Psoas muscle (tissue), 8 donors: ENCODE measurements around the gene TESK2. TPM values are rescaled to one million over a fixed set of nuclear protein-coding genes. Genes with fewer than 3 reads are reported as not detected.
A peak's percentile ranks its signal among the peaks of the same experiment; 100 is the strongest.
"Not testable (repeated sequence)": the region's sequence is repeated elsewhere in the genome, so short reads cannot be mapped to it uniquely, and the experiment has no call there.

Experiments
- ATAC-seq, 4 donors: fragments of 200-7000 bp; cut with Tn5 transposase; one replicate each; pipeline ENCODE4 v1.9.1; 2020; ENCODE audit warnings: moderate library complexity in 3 of 4, mild to moderate bottlenecking in 2 of 4
- DNase-seq, 2 donors: peaks; one replicate each; pipeline ENCODE4 v3.0.0-alpha.2; 2020
- H3K27ac ChIP-seq: fragments of 200-600 bp; one replicate; pipeline ENCODE4 v1.8.0; 2022
- H3K27me3 ChIP-seq, 3 donors: fragments of 200-600 bp in 1 of 3; one replicate each; pipeline versions ENCODE4 v1.6.1 to v1.8.0; 2013 to 2022; ENCODE audit warnings: low read length in 2 of 3, mild to moderate bottlenecking in 2 of 3, moderate library complexity in 1 of 3; ENCODE audit not compliant: insufficient read depth in 3 of 3
- H3K36me3 ChIP-seq, 2 donors: fragments of 200-600 bp in 1 of 2; one replicate each; pipeline versions ENCODE4 v1.6.1 to v1.8.0; 2013 to 2022; ENCODE audit warnings: low read depth in 1 of 2, mild to moderate bottlenecking in 1 of 2, moderate library complexity in 1 of 2; ENCODE audit not compliant: insufficient read depth in 1 of 2
- H3K4me1 ChIP-seq: fragments of 200-600 bp; one replicate; pipeline ENCODE4 v1.8.0; 2022
- H3K4me3 ChIP-seq: fragments of 200-600 bp; one replicate; pipeline ENCODE4 v1.8.0; 2022; ENCODE audit warnings: mild to moderate bottlenecking
- H3K9me3 ChIP-seq: fragments of 200-600 bp; one replicate; pipeline ENCODE4 v1.8.0; 2022
- WGBS, 3 donors: extraction: QIAGEN DNeasy Blood & Tissue Kit; methylation state at CpG; one replicate each; pipeline versions ENCODE4 v1.1.6 to v1.1.7; 2013; 5-methylcytosine and 5-hydroxymethylcytosine counted together
- intact Hi-C, 2 donors: fragments of 100-400 bp; cut with DNase I; formaldehyde crosslinking; loops; one replicate each; pipeline versions ENCODE4 v1.11.0 to v1.14.2; 2022
- polyA plus RNA-seq, 3 donors: library from polyadenylated mRNA; stranded (reverse); fragments of 200-250 nt; gene quantifications; one replicate each; pipeline ENCODE4 v1.2.3, GENCODE V29; 2013
- total RNA-seq, 4 donors: library from RNA; stranded (reverse); fragmentation: NEBNext Ultra II Directional in 2 of 4; extraction: Animal tissue kit (Norgen Biotek cat#: 25700) in 2 of 4; gene quantifications; one replicate each; pipeline versions ENCODE4 v1.2.1 to v1.2.4, GENCODE V29; 2021 to 2023
- TF ChIP-seq, protein P1 (sequence below): fragments of 200-600 bp; IDR thresholded peaks from one replicate; pipeline ENCODE4 v1.8.0; 2022; ENCODE audit warnings: antibody characterized with exemption
- donor health status: healthy with polysubstance abuse.
- donor health status: DM: no; HTN: no; CAD: no; lungs with moderate emphysema.
- donor health status: Bipolar disorder and iron deficiency.
- donor health status: healthy.
- donor health status: DM: yes; HTN: yes; CAD: no.
- donor health status: DM: no; HTN: no; CAD: no.
- donor health status: DM: no; HTN: no; CAD: no.
- donor health status: DM: yes; HTN: yes; CAD: no.

The TESK2 gene
- total and polyA plus RNA-seq, 7 donors = 0.73 to 5.0 (median 2.2) TPM

DNA sequence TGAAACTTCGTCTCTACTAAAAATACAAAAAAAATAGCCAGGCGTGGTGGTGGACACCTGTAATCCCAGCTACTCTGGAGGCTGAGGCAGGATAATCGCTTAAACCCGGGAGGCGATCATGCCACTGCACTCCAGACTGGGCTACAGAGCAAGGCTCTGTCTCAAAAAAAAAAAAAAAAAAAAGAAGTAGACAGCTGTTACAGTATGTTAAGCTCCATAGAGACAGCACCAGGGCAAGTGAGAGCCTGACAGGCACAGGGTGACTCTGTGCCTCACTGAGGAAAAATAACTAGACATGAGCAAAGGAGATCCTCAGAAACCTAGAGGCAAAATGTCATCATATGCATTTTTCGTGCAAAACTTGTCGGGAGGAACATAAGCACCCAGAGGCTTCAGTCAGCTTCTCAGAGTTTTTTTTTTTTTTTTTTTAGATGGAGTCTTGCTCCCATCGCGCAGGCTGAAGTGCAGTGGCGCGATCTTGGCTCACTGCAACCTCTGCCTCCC is 39.7 kb upstream of the TESK2 start:
- 87 to 89% (median 87%) methylated on average over 11 of the region's 11 CpGs for WGBS, 3 donors
- H3K9me3 ChIP-seq = no peaks in the 10 kb centered on the region
- no peaks in the 10 kb centered on the region for H3K4me1 ChIP-seq
- H3K36me3 ChIP-seq = no peaks in the 10 kb centered on the region
- DNase-seq (no peak), ATAC-seq (no peak)
- H3K4me3 ChIP-seq = no peak overlapping the region
- no peak overlapping the region for H3K27ac ChIP-seq
- TF ChIP-seq, protein P1, sequence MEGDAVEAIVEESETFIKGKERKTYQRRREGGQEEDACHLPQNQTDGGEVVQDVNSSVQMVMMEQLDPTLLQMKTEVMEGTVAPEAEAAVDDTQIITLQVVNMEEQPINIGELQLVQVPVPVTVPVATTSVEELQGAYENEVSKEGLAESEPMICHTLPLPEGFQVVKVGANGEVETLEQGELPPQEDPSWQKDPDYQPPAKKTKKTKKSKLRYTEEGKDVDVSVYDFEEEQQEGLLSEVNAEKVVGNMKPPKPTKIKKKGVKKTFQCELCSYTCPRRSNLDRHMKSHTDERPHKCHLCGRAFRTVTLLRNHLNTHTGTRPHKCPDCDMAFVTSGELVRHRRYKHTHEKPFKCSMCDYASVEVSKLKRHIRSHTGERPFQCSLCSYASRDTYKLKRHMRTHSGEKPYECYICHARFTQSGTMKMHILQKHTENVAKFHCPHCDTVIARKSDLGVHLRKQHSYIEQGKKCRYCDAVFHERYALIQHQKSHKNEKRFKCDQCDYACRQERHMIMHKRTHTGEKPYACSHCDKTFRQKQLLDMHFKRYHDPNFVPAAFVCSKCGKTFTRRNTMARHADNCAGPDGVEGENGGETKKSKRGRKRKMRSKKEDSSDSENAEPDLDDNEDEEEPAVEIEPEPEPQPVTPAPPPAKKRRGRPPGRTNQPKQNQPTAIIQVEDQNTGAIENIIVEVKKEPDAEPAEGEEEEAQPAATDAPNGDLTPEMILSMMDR = no peak
- no peaks in the 10 kb centered on the region for H3K27me3 ChIP-seq
- intact Hi-C loops = no loop called here

- Histone ChIP-seq H3K4me1 (no peaks in the 10 kb centered on the region), H3K4me3 (no peak overlapping the region), H3K9me3 (no peaks in the 10 kb centered on the region), H3K27me3 (no peaks in the 10 kb centered on the region), H3K27ac (no peak overlapping the region), H3K36me3 (no peaks in the 10 kb centered on the region)
- WGBS, 3 donors = 92 to 100% (median 100%) methylated on average over 1 of the region's 1 CpG
- DNase-seq = no peak
- TF ChIP-seq, protein P1 = no peak
- no peak for ATAC-seq
- intact Hi-C loops = no loop called here
Observed at GRCh38 chr1:45526135-45526644, 35.2 kb upstream of the TESK2 start.

DNA sequence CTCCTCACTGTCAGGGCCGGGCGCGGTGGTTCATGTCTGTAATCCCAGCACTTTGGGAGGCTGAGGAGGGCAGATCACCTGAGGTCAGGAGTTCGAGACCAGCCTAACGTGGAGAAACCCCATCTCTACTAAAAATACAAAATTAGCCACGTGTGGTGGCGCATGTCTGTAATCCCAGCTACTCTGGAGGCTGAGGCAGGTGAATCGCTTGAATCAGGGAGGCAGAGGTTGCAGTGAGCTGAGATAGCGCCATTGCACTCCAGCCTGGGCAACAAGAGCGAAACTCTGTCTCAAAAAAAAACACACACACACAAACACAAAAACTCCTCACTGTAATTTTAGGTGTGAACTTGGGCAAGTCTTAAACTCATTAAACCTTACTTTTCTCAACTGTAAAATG is 33.0 kb upstream of the TESK2 start:
- H3K27ac ChIP-seq, intact Hi-C loops, DNase-seq, H3K36me3 ChIP-seq, H3K9me3 ChIP-seq, H3K4me3 ChIP-seq, ATAC-seq, H3K27me3 ChIP-seq, H3K4me1 ChIP-seq: not testable (repeated sequence)
- WGBS, 3 donors = 89 to 93% (median 89%) methylated on average over 10 of the region's 10 CpGs

- H3K9me3 ChIP-seq, intact Hi-C loops, H3K27ac ChIP-seq, H3K36me3 ChIP-seq, H3K27me3 ChIP-seq, ATAC-seq, H3K4me3 ChIP-seq, DNase-seq: not testable (repeated sequence)
- 75 to 86% (median 77%) methylated on average over 2 of the region's 2 CpGs for WGBS, 3 donors
- peaks cover 12% of the 10 kb centered on the region for H3K4me1 ChIP-seq
Observed at GRCh38 chr1:45523516-45523915, 32.6 kb upstream of the TESK2 start.

DNA sequence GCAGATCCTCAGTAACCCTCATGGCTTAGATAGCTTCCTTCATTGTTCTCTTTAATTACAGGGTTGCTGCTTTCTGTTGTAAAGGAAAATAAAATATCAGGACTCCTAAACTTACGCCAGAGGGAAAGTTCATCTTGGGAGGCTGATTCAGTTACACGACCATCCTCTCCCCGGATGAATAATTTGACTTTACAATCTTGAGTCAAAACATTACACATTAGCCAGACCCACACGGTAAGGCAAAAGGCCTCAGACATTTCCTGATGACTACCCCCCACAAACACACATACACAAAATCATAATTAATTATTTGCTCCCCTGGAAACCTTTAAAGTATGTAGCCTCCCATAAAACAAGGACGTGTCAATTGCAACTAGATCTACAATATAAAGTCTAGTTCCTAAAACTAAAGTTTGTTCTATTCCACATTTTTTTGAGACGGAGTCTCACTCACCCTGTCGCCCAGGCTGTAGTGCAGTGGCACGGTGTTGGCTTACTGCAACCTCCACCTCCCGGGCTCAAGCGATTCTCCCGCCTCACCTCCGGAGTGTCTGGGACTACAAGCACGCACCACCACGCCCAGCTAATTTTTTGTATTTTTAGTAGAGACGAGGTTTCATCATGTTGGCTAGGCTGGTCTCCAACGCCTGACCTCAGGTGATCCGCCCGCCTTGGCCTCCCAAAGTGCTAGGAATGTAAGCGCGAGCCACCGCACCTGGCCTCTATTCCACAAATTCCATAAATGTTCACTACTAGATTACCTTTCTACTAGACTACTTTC is 31.6 kb upstream of the TESK2 start:
- DNase-seq (no peak), ATAC-seq (peak in 1 of 4 donors; percentile 1)
- 83 to 86% (median 83%) methylated on average over 21 of the region's 21 CpGs for WGBS, 3 donors
- Histone ChIP-seq H3K36me3 (peaks cover 2 to 12% of the 10 kb centered on the region in 2 donors), H3K27me3 (no peaks in the 10 kb centered on the region), H3K27ac (peak overlapping the region; percentile 95), H3K9me3 (no peaks in the 10 kb centered on the region), H3K4me3 (peak overlapping the region; percentile 89), H3K4me1 (peaks cover 14% of the 10 kb centered on the region)
- TF ChIP-seq, protein P1 = no peak
- intact Hi-C loops = no loop called here
